GM21390 (cell line): ENCODE measurements around the gene GID8.
"Not testable (repeated sequence)": the region's sequence is repeated elsewhere in the genome, so short reads cannot be mapped to it uniquely, and the experiment has no call there.

ENCODE experiments used
- ATAC-seq: cut with Tn5 transposase; IDR thresholded peaks from one replicate; pipeline ENCODE4 v1.9.1; 2021; ENCODE audit not compliant: unreplicated experiment

Gene GID8

GRCh38 chr20:62956387-62957135 lies 18.6 kb downstream of the GID8 start:
- no peak for ATAC-seq

DNA sequence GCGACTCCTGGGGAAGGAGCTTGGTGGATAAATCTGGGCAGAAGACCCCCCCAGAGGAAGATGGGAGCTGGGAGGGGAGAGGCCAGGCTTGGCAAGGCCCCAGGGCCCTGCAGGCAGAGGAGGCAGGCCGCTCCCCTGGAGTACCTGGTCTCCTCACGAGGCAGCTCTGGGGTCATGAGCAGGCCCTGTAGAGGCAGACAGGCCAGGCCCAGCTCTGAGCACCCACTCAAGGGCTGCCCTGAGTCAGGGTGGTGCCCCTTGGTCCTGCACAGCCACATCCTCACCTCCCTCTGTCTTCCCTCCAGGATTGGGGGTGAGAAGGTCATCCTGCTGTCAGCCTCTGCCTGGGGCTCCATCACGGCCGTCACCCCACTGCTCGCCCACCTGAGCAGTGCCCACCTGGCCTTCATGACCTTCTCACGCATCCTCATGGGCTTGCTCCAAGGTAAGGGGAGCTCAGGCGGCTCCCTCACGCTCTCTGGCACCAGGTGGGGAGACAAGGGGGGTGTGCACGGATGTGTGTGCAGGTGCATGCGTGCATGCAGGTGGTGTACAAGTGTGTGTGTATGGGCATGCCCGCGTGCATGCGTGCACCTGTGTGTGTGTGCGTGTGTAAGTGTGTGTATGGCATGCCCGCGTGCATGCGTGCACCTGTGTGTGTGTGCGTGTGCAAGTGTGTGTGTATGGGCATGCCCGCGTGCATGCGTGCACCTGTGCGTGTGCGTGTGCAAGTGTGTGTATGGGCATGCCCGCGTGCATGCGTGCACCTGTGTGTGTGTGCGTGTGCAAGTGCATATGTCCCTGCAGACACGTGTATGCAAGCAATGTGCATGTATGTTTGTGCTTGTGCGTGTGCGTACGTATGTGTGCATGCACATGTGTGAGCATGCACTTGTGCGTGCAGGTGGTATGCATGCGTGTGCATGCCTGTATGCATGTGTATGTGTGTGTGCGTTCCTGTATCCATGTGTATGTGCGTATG lies 19.5 kb downstream of the GID8 start:
- ATAC-seq, result no peak

GRCh38 chr20:62958388-62959100 lies 20.6 kb downstream of the GID8 start:
- ATAC-seq, result no peak

- no peak for ATAC-seq
Observed at GRCh38 chr20:62959101-62959971, 21.4 kb downstream of the GID8 start.

DNA sequence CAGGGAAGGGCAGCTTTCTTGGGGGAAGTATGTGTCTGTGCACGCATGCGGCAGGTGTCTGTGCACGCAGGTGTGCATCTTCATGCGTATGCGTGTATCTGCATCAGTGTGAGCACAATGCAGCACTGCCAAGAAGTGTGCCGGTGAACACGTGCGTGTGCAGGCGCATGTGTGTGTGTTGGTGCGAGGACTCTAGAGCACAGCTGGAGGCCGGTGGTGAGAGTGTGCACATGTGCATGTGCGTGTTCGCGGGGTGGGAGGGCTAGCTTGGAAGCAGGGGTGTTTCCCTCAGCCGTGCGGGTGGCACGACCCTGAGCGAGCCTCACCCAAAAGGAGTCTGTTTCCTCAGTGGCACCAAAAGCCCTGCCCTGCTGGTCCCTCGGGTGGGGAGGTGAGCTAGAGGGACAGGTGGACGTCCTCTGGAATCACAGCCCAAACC lies 22.1 kb downstream of the GID8 start:
- ATAC-seq, result no peak

DNA sequence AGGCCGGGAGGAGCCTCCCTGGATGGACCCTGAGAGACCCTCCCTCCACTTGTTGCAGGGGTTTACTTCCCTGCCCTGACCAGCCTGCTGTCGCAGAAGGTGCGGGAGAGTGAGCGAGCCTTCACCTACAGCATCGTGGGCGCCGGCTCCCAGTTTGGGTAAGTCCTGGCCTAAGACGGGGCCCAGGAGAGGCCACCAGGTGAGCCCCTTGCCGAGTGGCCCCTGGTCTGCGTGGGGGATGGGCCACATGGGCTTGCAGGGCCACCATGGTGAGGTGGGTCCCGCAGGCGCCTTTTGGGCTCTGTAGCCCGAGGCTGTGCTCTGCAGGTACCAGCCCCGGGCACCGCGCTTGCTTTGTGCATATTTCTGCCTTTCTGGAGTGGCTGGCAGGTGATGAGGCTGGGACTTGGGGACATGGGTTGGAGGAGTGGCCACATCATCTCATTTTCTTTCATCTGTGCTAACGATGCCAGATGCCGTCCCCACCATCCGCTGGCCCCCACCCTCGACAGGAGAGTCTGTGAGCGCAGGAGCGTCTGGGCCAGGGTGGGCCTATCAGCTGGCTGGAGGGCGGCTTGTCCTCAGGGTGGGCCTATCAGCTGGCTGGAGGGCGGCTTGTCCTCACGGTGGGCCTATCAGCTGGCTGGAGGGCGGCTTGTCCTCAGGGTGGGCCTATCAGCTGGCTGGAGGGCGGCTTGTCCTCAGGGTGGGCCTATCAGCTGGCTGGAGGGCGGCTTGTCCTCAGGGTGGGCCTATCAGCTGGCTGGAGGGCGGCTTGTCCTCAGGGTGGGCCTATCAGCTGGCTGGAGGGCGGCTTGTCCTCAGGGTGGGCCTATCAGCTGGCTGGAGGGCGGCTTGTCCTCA lies 22.7 kb downstream of the GID8 start:
- not testable (repeated sequence) for ATAC-seq

GRCh38 chr20:62961310-62961783 lies 23.4 kb downstream of the GID8 start:
- ATAC-seq, result no peak

GRCh38 chr20:62961799-62962198 lies 23.9 kb downstream of the GID8 start:
- ATAC-seq, result no peak

- ATAC-seq, result no peak
Observed at GRCh38 chr20:62962221-62962879, 24.4 kb downstream of the GID8 start.

DNA sequence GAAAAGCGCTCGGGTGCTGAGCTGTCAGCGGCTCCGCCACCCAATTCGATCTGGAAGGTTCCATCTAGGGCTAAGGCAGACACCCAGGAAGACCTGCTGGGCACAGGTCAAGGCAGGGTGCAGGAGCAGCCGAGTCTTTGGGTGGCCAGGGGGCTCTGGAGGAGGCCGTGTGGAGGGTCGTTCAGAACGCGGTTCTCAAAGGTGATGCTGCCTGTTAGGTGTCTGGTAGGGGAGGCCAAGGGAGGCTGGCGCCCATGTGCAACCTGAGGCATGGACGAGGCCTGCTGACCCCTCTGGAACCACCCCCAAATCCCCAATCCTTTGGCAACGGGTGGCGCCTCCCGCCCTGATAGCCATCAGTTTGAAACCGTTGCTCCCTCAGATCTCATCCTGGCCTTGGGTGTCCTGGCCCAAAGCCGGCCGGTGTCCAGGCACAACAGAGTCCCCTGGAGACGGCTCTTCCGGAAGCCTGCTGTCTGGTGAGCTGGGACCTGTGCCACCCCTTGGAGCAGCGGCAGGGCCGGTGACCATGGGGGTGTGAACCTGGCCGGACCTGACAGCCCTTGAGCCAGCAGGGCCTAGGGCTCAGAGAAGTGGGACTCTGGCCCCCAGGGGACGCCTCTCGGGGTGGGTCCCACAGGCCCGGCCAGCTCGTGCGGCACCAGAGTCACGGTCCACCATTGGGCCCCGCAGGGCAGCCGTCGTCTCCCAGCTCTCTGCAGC lies 25.1 kb downstream of the GID8 start:
- ATAC-seq, result no peak

DNA sequence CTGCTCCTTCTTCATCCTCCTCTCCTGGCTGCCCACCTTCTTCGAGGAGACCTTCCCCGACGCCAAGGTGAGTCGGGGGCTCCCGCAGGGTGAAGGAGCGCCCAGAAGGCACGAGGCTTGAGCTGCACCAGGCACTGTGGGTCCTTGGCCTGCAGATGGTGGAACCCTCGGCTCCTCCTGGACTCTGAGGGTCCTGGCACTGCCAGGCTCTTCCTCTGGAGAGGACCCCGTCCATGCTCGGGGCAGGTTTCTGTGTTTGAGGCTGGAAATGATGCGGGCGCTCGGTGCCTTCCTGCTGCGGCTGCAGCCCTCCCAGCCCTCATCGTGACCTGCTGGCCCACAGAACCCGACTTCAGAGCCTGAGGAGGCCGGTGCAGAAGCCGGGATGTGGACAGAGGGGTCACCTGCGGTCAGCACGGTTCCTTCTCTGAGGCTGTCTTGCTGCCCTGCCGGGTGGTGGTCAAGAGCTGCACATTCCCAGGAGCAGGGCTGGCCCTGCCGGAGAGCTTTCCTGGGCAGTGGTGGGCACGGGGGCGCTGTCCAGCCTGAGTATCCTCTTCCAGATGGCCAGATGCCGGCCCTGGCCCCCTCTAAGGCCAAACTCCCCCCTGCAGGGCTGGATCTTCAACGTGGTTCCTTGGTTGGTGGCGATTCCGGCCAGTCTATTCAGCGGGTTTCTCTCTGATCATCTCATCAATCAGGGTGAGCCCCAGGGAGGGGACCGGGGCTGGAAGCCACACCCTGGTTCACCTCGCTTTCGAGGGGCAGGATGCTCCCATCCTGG lies 25.9 kb downstream of the GID8 start:
- no peak for ATAC-seq

DNA sequence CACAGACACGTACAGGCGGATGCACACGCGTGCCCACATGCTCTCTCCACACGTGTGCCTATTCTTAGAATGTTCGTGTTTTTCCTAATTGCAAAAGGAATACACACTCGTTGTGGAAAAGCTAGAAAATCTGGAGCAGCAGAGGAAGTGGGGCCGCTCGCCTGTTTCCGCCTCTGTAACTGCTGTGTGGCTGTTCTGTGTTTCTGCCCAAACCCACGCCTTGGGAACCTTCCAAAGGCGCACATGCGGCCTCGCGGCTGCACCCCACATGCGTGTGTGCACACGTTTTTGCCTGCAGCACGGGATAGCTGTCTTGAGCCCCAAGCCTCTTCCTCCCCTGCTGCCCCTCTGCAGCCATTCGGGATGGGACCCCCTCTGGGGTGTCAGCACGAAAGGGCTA lies 26.8 kb downstream of the GID8 start:
- ATAC-seq, result no peak

- ATAC-seq, result no peak
Observed at GRCh38 chr20:62965363-62965771, 27.4 kb downstream of the GID8 start.

GRCh38 chr20:62966212-62967148 lies 28.5 kb downstream of the GID8 start:
- ATAC-seq, result no peak

DNA sequence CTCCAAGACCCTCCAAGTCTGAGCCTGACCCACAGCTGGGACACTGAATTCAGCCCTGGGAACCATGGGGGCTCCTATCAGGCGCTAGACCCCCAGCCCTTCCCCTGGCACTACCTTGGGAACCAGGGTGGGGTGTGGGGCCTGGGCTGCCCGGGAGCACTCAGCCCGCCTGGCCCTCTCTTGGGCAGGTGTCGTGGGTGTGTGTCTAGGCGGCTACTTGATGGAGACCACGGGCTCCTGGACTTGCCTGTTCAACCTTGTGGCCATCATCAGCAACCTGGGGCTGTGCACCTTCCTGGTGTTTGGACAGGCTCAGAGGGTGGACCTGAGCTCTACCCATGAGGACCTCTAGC lies 29.2 kb downstream of the GID8 start:
- no peak for ATAC-seq

DNA sequence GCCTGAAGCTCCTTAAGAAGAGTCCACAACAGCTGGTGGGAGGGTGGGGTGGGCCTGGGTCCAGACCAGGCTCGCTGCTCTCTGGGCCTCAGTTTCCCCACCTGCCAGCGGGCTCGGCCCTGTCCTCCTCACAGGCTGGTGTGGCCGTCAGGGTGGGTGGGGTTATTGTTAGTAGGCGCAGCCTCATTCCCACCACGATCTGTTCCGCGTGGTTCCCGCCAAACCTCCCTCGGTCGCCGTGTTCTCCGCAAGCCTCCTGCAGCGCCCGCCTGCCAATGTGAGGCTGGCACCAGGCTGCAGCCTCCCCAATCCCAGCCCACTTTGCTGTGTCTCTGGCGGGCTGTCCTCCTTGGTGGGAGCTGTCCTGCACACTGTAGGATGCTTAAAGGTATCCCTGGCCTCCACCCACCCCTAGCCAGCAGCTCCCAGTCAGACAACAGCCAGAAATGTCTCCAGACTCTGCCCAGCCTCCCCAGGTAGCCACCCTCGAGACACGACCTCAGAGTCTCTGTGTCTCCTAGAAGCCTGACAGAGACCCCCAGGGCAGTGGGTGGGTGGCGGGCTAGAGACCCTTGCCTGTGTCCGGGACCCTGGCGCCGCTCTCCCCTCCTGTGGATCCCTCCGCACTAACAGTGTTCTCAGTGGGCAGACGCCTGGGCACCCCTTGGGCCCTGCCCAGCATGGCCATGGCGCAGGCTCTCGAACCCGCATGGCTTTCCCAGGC lies 29.8 kb downstream of the GID8 start:
- no peak for ATAC-seq
